GM19351 (cell line): ENCODE data around the gene ZMIZ1.
A peak's percentile ranks its signal among the peaks of the same experiment; 100 is the strongest.

Experiments
- ATAC-seq: cut with Tn5 transposase; IDR thresholded peaks from one replicate; pipeline ENCODE4 v1.9.1; 2021; ENCODE audit warnings: mild to moderate bottlenecking, moderate library complexity; ENCODE audit not compliant: unreplicated experiment

Gene ZMIZ1

GRCh38 chr10:79200346-79200745 lies 131.6 kb downstream of the ZMIZ1 start:
- no peak for ATAC-seq

GRCh38 chr10:79201706-79202105 lies 132.9 kb downstream of the ZMIZ1 start:
- no peak for ATAC-seq

- ATAC-seq, result peak; percentile 49
These were observed 133.6 kb downstream of the ZMIZ1 start for GRCh38 chr10:79202188-79203013.

- ATAC-seq, result no peak
These were observed 134.4 kb downstream of the ZMIZ1 start for GRCh38 chr10:79203014-79203644.

GRCh38 chr10:79203833-79204232 lies 135.1 kb downstream of the ZMIZ1 start:
- ATAC-seq, result no peak

GRCh38 chr10:79206300-79207095 lies 137.7 kb downstream of the ZMIZ1 start:
- no peak for ATAC-seq

- ATAC-seq, result no peak
These were observed 138.3 kb downstream of the ZMIZ1 start for GRCh38 chr10:79207096-79207357.

- ATAC-seq, result no peak
These were observed 139.0 kb downstream of the ZMIZ1 start for GRCh38 chr10:79207726-79208125.

- no peak for ATAC-seq
These were observed 139.7 kb downstream of the ZMIZ1 start for GRCh38 chr10:79208251-79208983.

- ATAC-seq, result no peak
These were observed 140.6 kb downstream of the ZMIZ1 start for GRCh38 chr10:79209340-79209739.

GRCh38 chr10:79209831-79210230 lies 141.1 kb downstream of the ZMIZ1 start:
- no peak for ATAC-seq

- ATAC-seq, result no peak
These were observed 141.9 kb downstream of the ZMIZ1 start for GRCh38 chr10:79210672-79211071.

GRCh38 chr10:79211616-79212015 lies 142.8 kb downstream of the ZMIZ1 start:
- no peak for ATAC-seq

- ATAC-seq, result no peak
These were observed 146.8 kb downstream of the ZMIZ1 start for GRCh38 chr10:79215531-79215930.

GRCh38 chr10:79219322-79219957 lies 150.7 kb downstream of the ZMIZ1 start:
- ATAC-seq, result no peak

- ATAC-seq, result no peak
These were observed 151.5 kb downstream of the ZMIZ1 start for GRCh38 chr10:79220307-79220706.

- ATAC-seq, result no peak
These were observed 152.6 kb downstream of the ZMIZ1 start for GRCh38 chr10:79221110-79222051.

GRCh38 chr10:79222186-79222585 lies 153.4 kb downstream of the ZMIZ1 start:
- no peak for ATAC-seq
